HUDEP-2 (cell line): ENCODE data around the gene ZMAT2.
"Not testable (repeated sequence)": the region's sequence is repeated elsewhere in the genome, so short reads cannot be mapped to it uniquely, and the experiment has no call there.

Source experiments
- DNase-seq, 76 experiments: peaks; one replicate each; lab custom pipeline; 2025; ENCODE audit not compliant: unreplicated experiment in 76 of 76; lab: John Stamatoyannopoulos, UW

Gene ZMAT2

DNA sequence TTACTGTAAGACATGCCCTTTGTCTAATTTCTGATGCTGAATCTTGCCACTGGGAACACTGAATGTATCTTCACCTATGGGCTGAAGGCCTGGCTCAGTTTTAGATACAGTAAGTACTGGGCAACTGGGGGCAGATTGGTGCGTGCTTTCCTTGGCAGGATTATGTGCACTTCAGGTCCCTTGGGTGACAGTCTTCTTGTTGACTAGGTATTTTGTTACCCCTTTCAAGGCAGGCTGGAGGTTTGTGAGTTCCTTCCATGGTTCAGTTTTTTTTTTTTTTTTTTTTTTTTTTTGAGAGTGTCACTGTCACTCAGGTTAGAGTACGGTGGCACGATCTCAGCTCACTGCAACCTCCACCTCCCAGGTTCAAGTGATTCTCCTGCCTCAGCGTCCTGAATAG, 7.6 kb downstream of the ZMAT2 start:
- no peak for DNase-seq

DNA sequence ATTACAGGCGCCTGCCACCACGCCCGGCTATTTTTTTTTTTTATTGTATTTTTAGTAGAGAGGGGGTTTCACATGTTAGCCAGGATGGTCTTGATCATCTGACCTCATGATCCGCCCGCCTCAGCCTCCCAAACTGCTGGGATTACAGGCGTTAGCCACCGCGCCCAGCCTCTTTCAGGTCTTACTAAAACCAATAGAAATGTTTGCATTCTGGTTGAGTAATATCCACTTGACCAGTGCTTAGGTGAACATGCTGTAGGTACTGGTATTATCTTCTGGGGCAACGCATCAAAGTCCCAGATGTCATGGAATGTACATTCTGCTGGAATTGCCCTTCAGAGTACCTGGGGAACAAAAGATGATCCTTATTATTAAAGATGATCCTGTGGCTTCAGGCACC, 8.5 kb downstream of the ZMAT2 start:
- DNase-seq: not testable (repeated sequence)

DNA sequence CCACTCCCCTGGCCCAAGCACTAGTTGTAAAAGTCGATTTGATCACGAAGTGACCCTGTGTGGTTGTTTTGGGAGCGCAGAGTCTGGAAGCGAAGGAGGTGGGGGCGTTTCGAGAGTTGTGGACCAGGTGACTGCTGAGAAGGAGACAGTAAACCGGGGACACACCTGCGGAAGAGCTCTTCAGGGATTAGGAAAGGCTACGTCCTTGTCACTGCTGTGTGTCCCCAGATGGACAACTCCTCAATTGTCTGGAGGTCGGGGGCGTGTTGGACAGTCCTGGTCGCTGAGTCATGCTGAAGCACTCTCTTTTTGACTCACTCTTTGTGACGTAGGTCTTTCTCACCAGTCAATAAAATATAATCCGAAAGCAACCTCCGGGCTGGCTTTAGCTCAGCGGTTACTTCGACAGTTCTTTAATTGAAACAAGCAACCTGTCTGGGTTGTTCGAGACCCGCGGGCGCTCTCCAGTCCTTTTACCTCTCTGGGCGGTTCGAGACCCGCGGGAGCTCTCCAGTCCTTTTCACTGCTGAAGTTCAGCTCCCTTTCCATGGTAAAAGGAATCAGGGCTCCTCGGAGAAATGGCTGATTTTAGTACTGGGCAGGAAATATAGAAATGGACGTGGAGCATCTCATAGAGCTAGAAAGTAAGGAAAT, 10.8 kb downstream of the ZMAT2 start:
- peak in 75 of 76 experiments; percentile 43 to 98 (median 92) for DNase-seq

DNA sequence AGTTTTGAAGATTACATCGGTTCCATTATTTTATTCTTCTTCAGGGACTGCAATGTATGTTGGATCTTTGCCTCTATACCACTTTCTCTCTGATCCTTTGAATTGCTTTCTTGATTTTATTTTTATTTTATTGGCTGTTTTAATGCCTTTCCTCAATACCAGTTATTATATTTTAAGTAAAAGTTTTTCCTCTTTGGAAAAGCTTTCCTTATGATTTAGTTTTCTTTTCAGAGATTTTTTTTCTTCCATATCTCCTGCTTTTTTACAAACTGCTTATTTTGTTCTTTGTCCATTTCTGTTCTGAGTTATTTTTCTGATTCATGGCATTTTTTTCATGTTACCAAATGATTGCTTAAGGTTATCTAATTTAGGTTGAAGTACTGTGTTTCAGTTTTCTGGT, 11.5 kb downstream of the ZMAT2 start:
- no peak for DNase-seq

DNA sequence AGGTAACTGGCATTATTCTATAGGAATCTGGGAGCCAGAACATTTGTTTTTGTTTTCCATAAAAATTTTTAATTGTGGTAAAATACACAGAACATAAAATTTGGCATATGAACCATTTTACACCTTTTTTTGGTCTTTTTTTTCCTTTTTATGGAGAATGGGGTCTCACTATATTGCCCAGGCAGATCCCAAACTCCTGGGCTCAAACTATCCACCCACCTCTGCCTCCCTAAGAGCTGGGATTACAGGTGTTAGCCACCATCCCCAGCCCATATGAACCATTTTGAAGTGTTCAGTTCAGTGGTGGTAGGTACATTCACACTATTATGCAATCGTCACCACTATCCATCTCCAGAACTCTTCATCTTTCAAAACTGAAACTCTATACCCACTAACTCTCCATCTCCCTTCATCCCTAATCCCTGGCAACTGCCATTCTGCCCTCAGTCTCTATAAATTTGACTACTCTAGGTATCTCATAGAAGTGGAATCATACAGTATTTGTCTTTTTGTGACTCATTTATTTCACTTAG, 13.4 kb downstream of the ZMAT2 start:
- DNase-seq: no peak

DNA sequence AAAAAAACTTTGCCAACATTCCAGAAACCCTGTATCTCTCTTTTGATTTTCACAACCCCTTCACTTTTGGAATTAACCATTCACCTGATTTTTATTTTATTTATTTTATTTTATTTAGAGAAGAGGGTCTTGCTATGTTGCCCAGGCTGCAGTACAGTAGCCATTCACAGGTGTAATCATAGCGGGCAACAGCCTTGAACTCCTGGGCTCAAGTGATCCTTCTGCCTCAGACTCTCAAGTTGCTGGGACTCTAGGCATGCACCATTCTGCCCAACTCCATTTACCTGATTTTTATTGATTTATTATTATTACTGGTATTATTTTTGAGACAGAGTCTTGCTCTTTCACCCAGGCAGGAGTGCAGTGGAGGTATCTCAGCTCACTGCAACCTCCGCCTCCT, 16.0 kb downstream of the ZMAT2 start:
- not testable (repeated sequence) for DNase-seq

DNA sequence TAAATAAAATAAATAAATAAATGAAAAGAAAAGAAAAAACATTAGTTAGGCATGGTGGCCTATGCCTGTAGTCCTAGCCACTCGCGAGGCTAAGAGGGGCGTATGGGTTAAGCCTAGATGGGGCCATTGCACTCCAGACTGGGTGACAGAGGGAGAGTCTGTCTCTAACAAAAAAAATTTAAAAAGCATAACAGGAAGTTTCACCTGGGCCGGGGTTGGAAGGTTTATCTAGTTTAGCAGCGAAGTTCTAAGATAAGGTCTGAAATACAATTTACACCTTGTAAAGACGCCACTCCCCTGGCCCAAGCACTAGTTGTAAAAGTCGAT, 18.0 kb downstream of the ZMAT2 start:
- no peak for DNase-seq

DNA sequence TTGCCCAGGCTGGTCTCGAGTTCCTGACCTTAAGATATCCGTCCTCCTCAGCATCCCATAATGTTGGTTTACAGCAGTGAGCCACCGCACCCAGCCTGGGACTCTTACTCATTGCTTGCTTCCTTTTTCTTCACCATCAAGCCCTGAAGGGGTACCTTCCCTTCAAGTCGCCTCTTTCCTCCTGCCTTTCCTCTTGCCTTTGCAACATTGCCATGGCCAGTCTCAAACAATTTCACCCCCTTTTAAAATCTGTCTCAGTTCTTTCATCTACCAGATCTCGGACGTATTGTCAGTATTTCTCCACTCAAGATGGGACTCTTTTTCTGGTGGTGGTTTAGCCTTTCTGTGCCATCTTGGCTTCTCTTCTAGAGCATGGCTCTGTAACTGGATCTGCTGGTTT, 20.5 kb downstream of the ZMAT2 start:
- not testable (repeated sequence) for DNase-seq

DNA sequence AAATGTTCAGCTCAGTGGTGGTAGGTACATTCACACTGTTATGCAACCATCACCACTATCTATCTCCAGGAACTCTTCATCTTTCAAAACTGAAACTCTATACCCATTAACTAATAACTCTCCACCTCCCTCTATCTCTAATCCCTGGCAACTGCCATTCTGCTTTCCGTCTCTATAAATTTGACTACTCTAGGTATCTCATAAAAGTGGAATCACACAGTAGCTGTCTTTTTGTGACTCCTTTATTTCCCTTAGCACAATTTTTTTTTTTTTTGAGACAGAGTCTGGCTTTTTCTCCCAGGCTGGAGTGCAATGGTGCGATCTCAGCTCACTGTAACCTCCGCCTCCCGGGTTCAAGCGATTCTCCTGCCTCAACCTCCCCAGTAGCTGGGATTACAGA, 21.1 kb downstream of the ZMAT2 start:
- not testable (repeated sequence) for DNase-seq

DNA sequence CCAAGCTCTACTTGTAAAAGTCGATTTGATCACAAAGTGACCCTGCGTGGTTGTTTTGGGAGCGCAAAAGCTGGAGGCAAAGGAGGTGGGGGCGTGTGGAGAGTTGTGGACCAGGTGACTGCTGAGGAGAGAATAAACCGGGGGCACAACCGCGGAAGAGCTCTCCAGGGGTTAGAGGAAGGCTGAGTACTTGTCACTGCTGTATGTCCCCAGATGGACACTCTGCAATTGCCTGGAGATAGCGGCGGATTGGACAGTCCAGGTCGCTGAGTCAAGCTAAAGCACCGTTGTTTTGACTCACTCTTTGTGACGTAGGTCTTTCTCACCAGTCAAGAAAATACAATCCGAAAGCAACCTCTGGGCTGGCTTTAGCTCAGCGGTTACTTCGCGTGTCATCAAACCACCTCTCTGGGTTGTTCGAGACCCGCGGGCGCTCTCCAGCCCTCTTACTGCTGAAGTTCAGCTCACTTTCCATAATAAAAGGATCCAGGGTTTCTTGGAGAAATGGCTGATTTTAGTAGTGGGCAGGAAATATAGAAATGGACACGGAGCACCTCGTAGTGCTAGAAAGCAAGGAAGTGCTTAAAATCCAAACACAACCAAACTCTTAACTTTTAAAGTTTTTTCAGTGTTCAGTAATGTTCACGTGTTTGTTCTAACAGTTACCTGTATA, 25.7 kb downstream of the ZMAT2 start:
- DNase-seq: peak in 70 of 76 experiments; percentile 3 to 84 (median 57)

DNA sequence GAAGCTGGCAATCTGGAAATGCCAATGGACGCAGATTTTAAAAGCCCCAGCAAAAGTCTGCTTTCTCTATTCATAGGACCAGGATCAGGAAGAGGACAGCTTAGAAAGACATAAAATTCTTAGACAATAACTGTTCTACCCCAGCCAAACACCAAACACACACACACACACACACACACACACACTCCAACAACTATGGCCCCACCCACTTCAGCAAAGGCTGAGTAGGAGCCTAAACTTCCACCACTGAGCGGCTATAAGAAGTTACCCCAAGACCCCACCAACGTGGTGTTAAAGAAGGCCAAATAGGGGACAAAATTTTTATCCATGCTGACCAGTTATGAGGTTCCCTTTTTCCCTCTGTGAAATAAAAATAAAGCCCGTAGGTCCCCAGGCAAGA, 32.9 kb downstream of the ZMAT2 start:
- no peak for DNase-seq

DNA sequence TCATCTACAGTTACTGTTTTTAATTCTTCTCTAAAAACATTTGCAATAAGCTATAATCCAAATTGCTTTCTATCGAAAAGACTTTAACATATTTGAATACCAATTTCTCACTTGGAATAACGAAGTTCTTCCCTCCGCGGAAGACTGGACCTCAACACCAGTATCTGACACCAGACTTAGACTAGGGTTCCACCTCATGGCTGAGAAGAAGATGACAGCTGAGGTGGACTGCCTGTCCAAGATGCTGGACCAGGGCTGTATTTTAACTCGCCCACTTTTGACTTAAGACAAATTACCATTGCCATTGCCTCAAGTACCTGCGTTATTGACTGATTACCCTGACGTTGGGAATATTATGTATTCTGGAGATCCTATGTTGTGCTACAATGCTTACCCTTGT, 34.1 kb downstream of the ZMAT2 start:
- DNase-seq: peak in 1 of 76 experiments; percentile 1

DNA sequence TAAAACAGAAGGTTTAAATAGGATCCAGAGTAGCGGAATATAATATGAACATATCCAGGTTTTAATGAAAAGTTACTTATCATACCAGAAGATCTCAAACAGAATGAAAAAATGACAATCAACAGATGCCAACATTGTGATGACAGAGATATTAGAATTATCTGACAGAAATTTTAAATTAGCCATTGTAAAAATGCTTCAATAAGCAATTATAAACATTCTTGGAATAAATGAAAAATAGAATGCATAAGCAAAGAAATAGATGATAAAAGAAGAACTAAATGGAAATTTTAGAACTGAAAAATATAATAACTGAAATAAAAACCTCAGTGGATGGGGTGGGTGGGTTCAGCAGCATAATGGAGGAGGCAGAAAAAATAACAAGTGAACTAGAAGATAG, 37.2 kb downstream of the ZMAT2 start:
- DNase-seq: no peak

DNA sequence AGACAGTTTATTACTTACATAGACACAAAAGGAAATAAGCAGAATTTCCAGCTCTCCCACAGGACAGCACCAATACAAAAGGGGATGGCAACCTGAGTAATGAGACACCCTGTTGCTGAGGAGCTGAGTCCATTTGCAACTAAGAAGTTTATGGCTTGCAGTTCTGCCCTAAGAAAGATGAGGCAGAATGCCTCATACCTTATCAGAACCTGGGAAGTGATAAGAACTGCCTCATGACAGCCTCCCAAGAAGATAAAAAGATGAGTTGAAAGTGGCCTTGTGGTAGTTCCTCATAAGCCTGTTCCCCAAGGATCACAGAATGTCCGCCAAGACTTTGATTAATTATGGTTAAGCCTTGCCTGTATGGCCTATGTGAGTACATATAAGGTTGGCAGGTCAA, 41.7 kb downstream of the ZMAT2 start:
- DNase-seq: no peak

DNA sequence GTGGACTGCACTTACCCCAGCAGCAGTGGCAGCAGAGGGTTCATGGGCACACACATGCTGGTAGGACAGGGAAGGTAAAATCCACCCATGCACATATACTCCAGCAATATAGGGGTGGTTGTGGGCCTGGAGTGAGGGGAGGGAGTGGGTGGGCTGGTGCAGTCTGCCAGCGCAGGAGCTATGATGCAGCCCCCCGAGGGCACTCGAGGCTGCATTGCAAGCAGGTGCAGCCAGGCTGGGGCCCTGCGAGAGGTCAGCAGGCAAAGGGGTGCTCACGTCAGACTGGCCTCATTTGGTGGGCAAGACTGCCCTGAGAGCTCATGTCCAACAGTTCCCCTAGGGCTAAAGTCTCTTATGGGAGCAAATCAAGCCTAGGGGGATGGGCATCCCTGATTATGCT, 53.3 kb downstream of the ZMAT2 start:
- no peak for DNase-seq
